Measurements from ENCODE around the gene RIC3.

The RIC3 gene

DNA sequence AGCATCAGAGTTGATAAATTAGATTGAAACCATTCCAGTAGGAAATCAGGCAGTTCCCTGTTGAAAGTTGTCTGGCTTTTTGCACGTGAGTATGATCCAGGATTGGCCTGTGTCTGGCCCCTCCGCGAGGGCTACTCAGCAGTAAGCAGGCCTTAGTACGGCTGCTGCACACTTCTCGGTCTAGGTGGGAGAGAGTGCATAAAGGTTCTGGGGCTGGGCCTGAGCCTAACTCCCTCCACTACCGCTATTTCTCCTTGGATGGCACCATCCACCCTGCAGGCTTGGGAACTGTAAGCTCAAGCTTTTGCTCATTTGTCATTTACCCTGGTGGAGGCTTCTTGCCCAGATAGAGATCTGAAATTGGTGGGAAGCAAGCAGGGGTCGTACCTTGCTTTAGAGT, 65.9 kb downstream of the RIC3 start:
- no peak for DNase-seq (ENCODE audit: low spot score)

DNA sequence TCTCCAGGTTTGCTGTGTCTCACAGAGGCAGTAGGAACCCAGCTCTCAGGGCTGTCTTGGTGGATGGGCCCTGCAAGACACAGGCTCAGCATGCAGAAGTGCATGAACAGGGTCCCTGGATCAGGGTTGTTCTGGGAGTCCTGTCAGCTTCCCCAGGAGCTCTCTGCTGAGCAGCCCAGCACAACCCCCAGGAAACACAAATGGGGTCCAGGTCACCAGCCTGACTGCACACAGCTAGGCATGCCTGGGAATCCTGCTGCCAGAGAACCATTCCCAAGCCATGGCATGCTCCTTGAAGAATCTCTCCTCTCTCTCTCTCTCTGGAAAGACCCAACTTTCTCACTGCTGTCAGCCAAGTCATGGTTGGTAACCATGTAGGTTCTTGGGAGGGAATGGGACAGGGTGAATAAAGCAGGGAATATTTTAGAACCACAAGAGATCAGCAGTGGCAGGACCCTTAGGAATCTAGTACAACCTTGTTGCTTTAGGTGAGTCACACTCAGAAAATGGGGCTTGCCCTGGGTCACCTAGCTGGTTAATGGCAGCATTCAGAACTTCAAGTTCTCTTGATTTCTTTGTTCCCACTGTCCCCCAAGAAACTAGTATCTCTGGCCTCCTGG, 66.4 kb downstream of the RIC3 start:
- no peak for DNase-seq (ENCODE audit: low spot score)

DNA sequence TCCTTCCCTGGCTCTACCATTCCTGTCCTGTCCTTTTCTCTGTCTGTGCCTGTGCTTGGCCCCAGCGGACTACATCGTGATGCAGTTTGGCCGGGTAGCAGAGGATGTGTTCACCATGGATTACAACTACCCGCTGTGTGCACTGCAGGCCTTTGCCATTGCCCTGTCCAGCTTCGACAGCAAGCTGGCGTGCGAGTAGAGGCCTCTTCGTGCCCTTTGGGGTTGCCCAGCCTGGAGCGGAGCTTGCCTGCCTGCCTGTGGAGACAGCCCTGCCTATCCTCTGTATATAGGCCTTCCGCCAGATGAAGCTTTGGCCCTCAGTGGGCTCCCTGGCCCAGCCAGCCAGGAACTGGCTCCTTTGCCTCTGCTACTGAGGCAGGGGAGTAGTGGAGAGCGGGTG, 67.4 kb downstream of the RIC3 start:
- no peak for DNase-seq (ENCODE audit: low spot score)

DNA sequence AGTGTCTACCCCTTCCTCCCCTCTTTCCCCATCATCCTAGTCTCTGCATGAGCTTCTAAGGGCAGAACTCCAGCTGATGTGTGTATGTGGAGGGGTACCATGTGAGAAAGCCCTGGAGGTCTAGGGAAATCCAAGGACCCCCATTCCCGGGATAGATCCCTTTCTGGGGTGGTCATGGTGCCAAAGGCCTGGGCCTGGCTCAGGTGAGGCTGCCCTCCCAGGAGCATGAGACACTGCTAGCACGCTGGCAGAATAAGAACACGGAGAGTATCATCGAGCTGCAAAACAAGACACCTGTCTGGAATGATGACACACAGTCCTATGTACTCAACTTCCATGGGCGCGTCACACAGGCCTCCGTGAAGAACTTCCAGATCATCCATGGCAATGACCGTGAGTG, 68.2 kb downstream of the RIC3 start:
- no peak for DNase-seq (ENCODE audit: low spot score)

DNA sequence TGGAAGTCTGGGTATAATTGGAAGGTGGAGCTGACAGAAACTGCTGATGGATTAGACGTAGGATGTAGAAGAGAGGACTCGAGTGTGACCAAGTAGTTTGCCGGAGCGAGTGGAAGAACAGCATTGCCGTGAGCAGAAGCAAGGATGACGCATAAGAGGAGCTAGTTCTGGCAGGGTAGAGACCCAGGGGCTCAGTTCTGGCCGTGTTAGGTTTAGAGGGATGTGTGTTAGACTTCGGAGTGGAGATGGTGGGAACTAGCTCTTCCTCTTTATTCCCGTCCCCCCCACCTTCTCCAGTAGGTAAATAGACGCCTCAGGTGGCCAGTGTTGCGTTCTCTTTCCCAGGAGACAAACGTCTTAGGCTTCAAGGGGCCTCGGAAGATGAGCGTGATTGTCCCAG, 68.7 kb downstream of the RIC3 start:
- no peak for DNase-seq (ENCODE audit: low spot score)

DNA sequence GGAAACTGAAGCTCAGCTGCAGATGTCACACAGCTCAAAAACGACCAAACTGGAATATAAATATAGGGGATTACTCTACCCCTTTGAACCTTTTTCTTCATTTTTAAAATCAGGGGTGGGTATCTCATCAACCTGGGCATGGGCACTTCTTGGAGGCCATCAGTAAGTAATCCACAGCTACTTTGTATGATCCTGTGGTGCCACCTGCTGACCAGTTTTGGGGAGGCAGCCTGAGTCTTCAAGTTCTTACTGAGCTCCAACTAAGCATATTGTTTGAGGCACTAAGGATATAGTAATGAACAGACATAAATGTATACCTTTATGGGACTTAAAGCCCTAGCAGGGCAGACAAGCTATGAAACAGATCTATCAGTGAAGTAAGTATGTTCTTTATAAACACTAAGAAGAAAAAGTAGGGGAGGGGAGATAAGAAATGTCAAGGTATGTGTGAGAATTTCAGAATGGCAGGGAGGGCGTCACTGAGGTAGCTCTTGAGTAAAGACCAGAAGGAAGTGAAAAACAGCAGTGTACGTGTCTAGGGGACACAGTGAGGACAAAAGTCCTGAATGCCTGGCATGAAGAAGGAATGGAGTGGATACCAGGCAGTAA, 69.4 kb downstream of the RIC3 start:
- DNase-seq (ENCODE audit: low spot score) = peak; percentile 82

DNA sequence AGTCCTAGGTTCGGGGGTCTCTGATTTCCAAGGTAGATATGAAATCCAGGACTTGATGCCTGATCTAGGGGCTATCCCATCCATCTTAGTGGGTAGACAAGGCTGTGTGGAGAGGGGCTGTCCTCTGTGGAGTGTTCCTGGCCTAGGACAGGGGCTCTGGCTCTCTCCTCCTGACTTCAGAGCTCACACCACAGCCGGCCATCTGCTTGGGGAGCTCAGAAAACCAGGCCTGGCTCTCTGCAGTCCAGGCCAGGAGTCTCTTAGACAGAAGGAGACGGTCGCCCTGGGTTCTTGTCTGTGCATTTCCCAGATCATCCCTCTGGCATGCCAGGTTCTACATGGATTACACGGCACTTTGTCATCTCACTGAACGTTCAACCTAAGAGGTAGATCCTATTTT, 69.9 kb downstream of the RIC3 start:
- peak; percentile 53 for DNase-seq (ENCODE audit: low spot score)

DNA sequence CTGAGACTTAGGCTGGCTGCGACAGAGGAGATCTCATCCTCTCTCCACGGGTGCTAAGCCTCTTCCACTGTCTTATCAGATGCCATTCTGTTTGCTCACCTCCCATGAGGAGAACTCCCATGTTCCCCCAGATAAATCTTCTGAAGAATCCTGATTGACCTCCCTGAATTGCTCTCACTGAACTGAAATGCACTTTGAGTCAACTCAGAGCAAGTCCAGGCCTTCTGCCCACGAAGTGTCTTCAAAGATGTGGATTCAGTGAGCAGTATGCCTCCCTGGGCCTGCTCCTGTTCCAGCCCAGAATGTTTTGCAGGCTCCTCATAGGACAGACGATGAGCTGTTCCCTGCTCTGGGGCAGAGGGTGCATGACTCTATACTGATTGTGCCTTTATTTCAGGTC, 70.5 kb downstream of the RIC3 start:
- peak; percentile 76 for DNase-seq (ENCODE audit: low spot score)

DNA sequence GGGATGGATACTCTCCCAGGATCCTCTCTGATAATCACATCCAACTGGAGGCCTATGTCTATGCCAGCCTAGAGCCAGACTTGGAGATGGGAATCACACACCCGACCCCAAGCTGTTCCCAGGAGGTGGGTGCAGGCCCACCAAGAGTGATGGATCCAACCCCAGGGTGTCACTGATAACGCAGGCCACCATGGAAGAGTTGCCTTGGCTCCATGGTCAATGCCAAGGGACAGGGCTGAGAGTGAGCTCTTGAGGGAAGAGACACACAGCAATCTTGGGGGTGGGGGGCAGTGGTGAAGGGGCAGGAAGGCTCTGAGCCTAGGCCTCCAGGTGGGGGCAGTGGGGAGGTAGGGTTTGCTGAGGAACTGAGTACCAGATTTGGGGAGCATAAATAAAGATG, 70.9 kb downstream of the RIC3 start:
- DNase-seq (ENCODE audit: low spot score) = no peak

DNA sequence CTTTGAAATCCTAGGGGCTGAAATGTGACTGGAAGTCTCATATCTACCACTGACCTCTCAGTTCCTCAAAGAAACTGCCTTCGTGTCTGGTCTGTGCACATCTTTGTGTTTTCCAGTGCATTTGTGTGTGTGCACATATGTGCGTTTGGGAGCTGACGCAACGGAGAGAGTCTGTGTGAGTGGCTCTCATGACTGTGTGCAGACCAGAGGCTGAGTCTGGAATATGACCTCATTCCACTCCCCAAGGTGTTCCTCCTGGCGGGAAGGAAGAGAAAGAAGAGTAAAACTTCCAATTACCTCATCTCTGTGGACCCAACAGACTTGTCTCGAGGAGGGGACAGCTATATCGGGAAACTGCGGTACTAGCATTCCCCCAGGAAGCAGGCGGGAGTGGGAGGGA, 71.4 kb downstream of the RIC3 start:
- no peak for DNase-seq (ENCODE audit: low spot score)

DNA sequence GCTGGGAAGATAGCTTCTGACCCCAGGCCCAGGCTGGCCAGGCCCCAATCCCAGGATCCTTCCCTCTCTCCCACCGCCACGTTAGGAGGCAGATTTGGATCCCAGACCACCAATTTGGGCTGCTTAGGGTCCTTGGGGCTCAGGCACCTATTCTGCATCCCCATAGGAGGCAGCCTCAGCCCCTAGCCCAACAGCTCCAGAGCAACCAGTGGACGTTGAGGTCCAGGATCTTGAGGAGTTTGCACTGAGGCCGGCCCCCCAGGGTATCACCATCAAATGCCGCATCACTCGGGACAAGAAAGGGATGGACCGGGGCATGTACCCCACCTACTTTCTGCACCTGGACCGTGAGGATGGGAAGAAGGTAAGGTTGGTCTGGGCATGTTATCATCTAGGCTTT, 71.8 kb downstream of the RIC3 start:
- DNase-seq (ENCODE audit: low spot score) = no peak

DNA sequence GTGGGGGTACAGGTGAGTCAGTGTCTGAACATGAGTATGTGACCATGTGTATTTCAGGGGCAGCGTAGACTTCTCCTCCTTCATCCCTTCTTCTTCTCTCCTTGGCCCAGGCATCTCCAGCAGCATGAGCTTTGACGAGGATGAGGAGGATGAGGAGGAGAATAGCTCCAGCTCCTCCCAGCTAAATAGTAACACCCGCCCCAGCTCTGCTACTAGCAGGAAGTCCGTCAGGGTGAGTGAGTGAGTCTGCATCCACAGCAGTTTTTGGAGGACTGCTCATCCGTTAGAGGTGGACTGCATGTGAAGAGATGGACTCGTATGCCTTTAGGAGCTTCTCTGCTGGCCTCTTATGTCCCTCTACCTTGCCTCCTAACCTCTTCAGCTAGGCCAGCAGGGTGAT, 72.2 kb downstream of the RIC3 start:
- no peak for DNase-seq (ENCODE audit: low spot score)

DNA sequence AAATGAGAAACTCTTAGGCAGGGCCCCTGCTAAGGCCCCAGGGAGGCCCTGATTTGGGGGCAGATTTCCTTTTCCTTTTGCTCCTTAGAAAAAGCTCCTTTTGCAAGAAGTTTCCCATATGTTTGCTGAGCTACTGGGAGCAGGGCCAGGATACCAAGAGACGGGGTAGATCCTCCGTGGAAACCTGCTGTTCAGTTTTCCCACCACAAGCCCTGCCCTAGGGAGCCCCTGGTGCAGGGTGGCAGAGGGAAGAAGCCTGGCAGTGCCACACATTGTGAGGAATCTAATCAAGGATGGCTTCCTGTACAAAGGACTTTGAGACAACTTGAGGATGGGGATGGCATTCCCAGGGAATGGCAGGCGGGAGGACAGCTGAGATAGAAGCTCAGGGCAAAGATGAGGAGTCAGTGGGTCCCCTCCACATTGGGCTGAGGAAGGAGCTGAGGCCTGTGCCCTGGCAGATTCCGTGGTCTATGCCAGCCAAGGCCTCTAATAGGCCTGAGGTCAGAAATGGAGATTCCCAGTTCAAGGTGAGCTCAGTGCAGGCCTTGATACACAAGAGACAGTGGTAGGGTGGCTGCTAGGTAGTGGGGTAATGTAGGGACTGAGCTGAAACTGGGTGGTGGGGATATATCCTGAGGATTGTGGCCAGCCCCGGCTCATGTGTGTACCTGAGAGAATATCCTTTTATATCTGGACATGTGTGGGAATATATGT, 72.9 kb downstream of the RIC3 start:
- no peak for DNase-seq (ENCODE audit: low spot score)

DNA sequence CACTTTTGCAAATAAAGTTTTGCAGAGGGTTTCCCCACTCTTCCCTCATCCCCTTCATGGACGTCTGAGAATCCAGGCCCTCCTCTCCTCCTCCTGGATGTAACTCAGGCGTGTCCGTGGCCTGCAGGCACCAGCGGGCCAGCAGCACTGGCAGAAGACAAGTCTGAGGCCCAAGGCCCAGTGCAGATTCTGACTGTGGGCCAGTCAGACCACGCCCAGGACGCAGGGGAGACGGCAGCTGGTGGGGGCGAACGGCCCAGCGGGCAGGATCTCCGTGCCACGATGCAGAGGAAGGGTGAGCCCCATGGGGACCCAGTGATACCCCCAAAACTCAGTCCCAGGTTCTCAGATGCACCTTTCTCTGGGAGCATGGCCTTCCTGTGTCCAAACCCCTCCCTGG, 73.5 kb downstream of the RIC3 start:
- no peak for DNase-seq (ENCODE audit: low spot score)

DNA sequence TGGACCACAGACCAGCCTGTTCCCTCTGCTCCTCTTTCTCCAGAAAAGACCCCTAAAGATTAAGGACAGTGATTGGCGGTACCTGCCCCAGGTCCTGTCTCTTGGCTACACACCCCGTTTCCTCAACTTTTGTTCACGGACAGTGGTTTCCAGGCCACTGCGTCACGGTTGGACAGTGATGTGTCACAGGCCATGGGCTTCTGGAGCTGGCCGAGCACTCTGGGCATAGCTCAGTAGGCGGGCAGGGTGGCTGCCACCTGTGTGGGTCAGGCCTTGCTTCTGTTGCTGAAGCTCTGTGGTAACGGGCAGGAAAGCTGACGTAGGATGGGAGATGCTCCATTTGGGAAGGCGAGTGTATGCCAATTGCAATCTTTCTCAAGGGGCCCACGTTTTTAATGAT, 74.2 kb downstream of the RIC3 start:
- no peak for DNase-seq (ENCODE audit: low spot score)

DNA sequence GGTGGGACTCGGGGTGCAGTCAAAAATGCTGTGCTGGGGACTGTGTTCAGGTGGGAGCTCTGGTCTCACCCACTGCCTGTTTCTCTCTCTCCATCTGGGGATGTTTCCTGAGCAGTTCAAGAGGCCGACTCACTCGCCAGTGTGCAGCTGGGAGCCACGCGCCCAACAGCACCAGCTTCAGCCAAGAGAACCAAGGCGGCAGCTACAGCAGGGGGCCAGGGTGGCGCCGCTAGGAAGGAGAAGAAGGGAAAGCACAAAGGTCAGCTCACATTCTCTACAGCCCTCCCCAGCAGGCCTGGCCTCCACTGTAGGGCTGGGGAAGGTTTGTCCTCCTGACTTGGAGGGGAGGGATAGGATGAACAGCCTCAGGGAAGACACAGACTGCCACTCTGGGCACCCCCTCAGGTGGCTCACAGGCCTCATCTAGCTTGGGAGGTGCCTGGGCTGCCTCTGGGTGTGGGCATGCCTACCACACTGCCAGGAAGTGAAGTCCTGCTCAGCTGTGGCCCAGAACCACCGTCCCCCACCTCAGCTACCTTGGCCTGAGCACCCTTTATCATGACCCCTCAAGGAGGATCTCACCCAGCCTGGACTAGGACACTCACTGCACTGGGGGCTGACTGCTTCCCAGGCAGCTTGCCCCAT, 74.8 kb downstream of the RIC3 start:
- no peak for DNase-seq (ENCODE audit: low spot score)

DNA sequence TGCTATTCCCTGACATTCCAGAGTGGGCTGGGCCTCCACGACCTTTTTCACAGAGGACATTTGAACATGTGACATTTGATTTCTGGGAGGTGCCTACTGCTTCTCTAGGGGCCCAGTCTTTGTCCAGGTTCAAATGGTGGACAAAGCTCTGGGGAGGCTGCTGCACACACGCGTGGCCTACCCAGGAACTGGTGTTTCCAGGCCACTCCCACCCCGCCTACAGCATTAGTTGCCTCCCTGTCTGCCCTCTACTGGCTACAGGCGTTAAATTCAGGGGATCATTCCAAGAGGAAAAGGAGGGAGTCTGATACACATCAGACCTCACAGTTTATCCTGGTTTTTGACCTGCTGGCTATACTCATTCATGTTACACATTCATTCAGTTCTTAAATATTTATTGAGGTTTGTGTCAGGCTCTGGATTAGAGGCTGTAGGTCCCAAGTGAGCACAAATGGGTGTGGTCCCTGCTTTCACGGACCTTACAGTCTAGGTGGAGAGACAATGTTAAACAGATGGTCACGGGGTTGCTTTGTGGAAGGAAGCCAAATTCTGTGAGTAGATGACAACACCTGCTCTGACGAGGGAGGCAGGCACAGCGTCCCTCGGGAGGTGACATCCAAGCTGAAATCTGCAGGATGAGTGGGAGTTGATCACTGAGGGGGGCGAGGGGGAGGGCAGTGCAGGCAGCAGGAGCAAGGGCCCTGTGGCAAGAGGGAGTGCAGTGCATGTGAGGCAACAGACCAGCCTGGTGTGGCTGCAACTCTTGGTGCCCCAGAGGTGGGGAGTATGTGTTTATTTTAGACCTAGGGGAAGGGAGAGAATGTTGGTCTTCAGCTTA, 76.0 kb downstream of the RIC3 start:
- peak; percentile 93 for DNase-seq (ENCODE audit: low spot score)

DNA sequence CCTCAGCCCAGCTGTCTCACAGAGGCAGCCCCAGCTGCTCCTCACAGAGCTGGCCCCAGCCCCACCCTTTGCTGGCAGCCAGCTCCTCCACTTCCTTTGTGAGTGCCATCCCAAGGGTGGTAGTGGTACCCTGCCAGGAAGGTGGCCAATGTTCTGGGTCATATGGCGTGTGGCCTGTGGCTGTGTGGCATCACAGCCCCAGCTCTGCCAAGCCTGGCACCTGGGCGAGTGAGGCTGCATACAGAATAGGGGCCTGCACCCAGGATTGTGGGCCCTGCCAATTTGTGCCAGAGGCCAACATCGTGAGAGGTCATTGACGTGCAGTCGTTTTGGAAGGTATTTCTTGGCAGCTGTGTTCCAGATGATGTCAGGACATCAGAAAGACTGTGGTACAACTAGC, 77.1 kb downstream of the RIC3 start:
- no peak for DNase-seq (ENCODE audit: low spot score)

DNA sequence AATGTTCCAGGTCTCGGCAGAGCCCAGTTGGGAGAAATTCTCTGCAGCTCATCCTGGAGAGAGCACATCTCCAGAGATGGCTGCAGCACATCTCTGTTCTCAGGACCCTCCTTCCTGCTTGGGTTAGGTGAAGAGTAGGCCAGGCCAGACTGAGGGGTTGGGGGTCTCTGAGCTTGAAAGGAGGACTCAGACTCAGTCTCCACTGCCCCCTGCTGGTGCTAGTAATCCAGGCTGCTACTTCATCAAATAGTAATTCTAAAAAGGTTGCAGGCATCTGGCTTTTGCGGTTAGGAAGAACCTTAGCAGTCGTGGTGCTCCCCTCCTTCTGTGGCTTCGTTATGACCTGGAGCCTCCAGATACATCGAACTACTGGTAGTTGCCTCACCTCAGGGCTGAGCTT, 78.1 kb downstream of the RIC3 start:
- peak; percentile 53 for DNase-seq (ENCODE audit: low spot score)

DNA sequence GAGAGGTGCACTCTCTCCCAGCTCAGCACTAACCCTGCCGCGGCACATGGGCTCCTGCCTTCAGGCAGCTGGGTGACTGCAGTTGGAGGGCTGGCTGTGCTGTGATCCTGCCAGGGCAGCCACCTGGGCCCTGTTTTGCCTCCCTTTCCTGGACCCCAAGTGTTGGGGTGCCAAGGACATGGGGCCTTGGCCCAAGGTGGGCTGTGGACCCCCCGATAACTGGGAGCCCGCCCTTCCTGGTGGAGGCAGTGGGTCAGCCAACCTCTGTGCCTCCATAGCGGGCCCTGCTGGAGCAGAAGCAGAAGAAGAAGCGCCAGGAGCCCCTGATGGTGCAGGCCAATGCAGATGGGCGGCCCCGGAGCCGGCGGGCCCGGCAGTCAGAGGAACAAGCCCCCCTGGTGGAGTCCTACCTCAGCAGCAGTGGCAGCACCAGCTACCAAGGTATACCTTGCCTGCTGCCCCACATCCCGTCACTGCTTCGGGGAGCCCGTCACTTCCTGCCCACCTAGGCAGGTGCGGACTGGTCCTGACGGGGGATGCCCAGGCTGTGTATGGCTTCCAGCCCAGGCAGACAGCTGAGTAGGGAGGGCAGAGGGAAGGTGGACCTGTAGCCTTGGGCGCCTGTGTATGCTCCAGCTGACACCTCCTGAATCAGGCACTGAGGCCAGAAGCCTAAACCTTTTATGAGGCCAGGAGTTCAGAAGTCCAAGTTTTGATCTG, 78.9 kb downstream of the RIC3 start:
- no peak for DNase-seq (ENCODE audit: low spot score)

DNA sequence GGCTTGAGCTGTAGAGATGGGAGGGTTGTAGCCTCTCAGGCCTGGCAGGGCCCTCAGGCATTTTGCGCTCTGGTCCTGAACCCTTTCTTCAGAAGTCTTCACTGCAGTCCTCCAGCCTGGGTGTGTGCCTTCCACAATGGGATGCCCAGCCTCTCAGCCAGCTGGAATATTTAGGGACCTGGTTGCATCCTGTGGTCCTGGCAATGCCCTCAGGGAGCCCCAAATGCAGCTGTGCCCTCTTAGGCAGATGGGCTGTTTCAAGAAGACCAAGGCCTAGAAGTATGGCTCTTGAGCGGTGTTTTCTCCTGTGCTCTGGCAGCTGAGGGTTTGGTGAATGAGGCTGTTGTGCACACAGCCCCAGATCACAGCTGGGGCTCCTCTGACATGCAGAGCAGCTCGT, 81.1 kb downstream of the RIC3 start:
- DNase-seq (ENCODE audit: low spot score) = no peak

DNA sequence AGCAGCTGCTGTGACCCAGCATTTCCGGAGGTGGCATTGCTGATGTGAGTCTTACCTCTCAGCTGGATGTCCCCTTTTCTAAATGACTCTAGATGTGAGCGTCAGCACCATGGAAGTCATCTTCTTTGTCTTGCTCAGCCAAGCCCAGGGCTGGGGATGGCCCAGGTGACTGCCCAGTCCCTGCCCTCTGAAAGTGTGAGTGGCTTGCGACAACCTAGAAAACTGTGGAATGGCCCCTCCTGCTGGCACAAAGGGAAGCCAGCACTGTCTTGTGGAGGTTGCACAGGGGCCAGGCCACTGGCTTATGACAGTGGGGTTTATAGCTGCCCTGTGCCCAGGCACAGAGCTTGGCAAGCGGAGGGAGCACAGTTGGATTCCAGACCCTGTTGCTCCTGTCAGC, 81.6 kb downstream of the RIC3 start:
- no peak for DNase-seq (ENCODE audit: low spot score)

All from GM03348 (cell line).